ENCODE data around the gene RGS19.

The RGS19 gene

GRCh38 chr20:64025101-64025825 is 54.1 kb downstream of the RGS19 start:
- Histone ChIP-seq H3K4me2 (no peak overlapping the region), H3K4me1 (no peaks in the 10 kb centered on the region), H3K9ac (no peak overlapping the region), H3K27me3 (no peaks in the 10 kb centered on the region), H3K27ac (no peak overlapping the region), H4K20me1 (peaks cover 10 to 86% (median 52%) of the 10 kb centered on the region in 11 experiments; a peak in 20 of 22 replicates), H3K4me3 (no peak overlapping the region), H3K36me3 (peaks cover 99 to 100% (median 100%) of the 10 kb centered on the region in 11 experiments), H3K9me3 (replicated peaks in 1 of 11) (no peaks in the 10 kb centered on the region)
- TF ChIP-seq Cebpa-rat (IDR thresholded peaks at IDR 0.05) = no peak

- peaks cover 99 to 100% (median 100%) of the 10 kb centered on the region in 11 experiments for H3K36me3 ChIP-seq
- H3K27ac ChIP-seq = no peak overlapping the region
- TF ChIP-seq Cebpa-rat (IDR thresholded peaks at IDR 0.05) = no peak
Measured at GRCh38 chr20:64024141-64024990, 55.0 kb downstream of the RGS19 start.

GRCh38 chr20:64023361-64024140 is 55.8 kb downstream of the RGS19 start:
- H3K9ac ChIP-seq = no peak overlapping the region
- no peak overlapping the region for H3K4me3 ChIP-seq
- H3K27me3 ChIP-seq = no peaks in the 10 kb centered on the region
- no peaks in the 10 kb centered on the region for H3K4me1 ChIP-seq
- H3K36me3 ChIP-seq = peaks cover 99 to 100% (median 100%) of the 10 kb centered on the region in 11 experiments
- H3K9me3 ChIP-seq (replicated peaks in 1 of 11) = no peaks in the 10 kb centered on the region
- no peak for TF ChIP-seq Cebpa-rat (IDR thresholded peaks at IDR 0.05)
- H4K20me1 ChIP-seq = peaks cover 10 to 88% (median 53%) of the 10 kb centered on the region in 11 experiments; a peak in 20 of 22 replicates
- H3K27ac ChIP-seq = no peak overlapping the region
- no peak overlapping the region for H3K4me2 ChIP-seq

More at GRCh38 chr20:64024141-64024990, 55.0 kb downstream of the RGS19 start:
- no peak overlapping the region for H3K4me2 ChIP-seq
- H3K9ac ChIP-seq = no peak overlapping the region
- peaks cover 10 to 88% (median 55%) of the 10 kb centered on the region in 11 experiments; a peak in 20 of 22 replicates for H4K20me1 ChIP-seq
- no peaks in the 10 kb centered on the region for H3K4me1 ChIP-seq
- no peak overlapping the region for H3K4me3 ChIP-seq
- H3K27me3 ChIP-seq = no peaks in the 10 kb centered on the region
- no peaks in the 10 kb centered on the region for H3K9me3 ChIP-seq (replicated peaks in 1 of 11)
